Measurements from ENCODE around the gene NR2F6. TPM values are rescaled to one million over a fixed set of nuclear protein-coding genes. Genes with fewer than 3 reads are reported as not detected.

Gene NR2F6
- total RNA-seq, 1 donor from 2014 or later, result 72.8 TPM

- no peaks in the 10 kb centered on the region for H3K9me3 Mint-ChIP-seq (ENCODE audit: unreplicated experiment)
- H2AFZ ChIP-seq (ENCODE audit: low read depth, low read length), result no peak overlapping the region
- H3K27ac Mint-ChIP-seq (ENCODE audit: unreplicated experiment), result no peak overlapping the region
- no peak overlapping the region for H3K4me2 ChIP-seq (ENCODE audit: low read length)
- H3K27me3 Mint-ChIP-seq (ENCODE audit: low read depth, unreplicated experiment), result no peaks in the 10 kb centered on the region
- H3K4me1 ChIP-seq (ENCODE audit: insufficient read depth, low read length), result peaks cover 4% of the 10 kb centered on the region
- H3K4me1 Mint-ChIP-seq (ENCODE audit: low read depth, unreplicated experiment), result no peaks in the 10 kb centered on the region
- peaks cover 21% of the 10 kb centered on the region for H4K20me1 ChIP-seq (ENCODE audit: insufficient read depth, low read length)
- no peaks in the 10 kb centered on the region for H3K9me3 ChIP-seq (ENCODE audit: insufficient read depth, low read depth, low read length)
- H3K36me3 ChIP-seq (ENCODE audit: insufficient read depth, low read length), result peaks cover 10% of the 10 kb centered on the region
- no peaks in the 10 kb centered on the region for H3K27me3 ChIP-seq (ENCODE audit: insufficient read depth, low read length)
- TF ChIP-seq CTCF (IDR thresholded peaks at IDR 0.05; ENCODE audit: insufficient read depth, low read depth, low read length) (no peak), EZH2 (IDR thresholded peaks at IDR 0.05; ENCODE audit: insufficient read depth, low read length) (no peak)
- H3K27ac ChIP-seq (ENCODE audit: low read depth, low read length), result no peak overlapping the region
- DNase-seq (ENCODE audit: low read depth) (no peak), FAIRE-seq (no peak)
- peak overlapping the region; percentile 60 for H3K4me3 Mint-ChIP-seq (ENCODE audit: unreplicated experiment)
- peaks cover under 1% of the 10 kb centered on the region for H3K79me2 ChIP-seq (ENCODE audit: insufficient read depth, low read length)
- no peak overlapping the region for H3K9ac ChIP-seq (ENCODE audit: low read length)
- H3K4me3 ChIP-seq (ENCODE audit: insufficient read depth, low read depth, low read length), result no peak overlapping the region
- peaks cover 10% of the 10 kb centered on the region for H3K36me3 Mint-ChIP-seq (ENCODE audit: low read depth, unreplicated experiment)
These were observed 17.8 kb downstream of the NR2F6 start for GRCh38 chr19:17227798-17228367.

GRCh38 chr19:17226002-17226933 is 19.5 kb downstream of the NR2F6 start, which contains the start of gene OCEL1:
TSS of gene OCEL1 (plus strand) at chr19:17226226. CDS start at chr19:17226248, 22 bp downstream.
- peak within 1 kb of the TSS; percentile 89 for H3K27ac Mint-ChIP-seq (ENCODE audit: unreplicated experiment)
- no peaks in the 10 kb centered on the region for H3K9me3 ChIP-seq (ENCODE audit: insufficient read depth, low read depth, low read length)
- H3K27me3 ChIP-seq (ENCODE audit: insufficient read depth, low read length), result no peaks in the 10 kb centered on the region
- peaks cover 10% of the 10 kb centered on the region for H3K36me3 Mint-ChIP-seq (ENCODE audit: low read depth, unreplicated experiment)
- H3K4me3 Mint-ChIP-seq (ENCODE audit: unreplicated experiment), result peak within 1 kb of the TSS; percentile 88
- H3K27ac ChIP-seq (ENCODE audit: low read depth, low read length), result peak within 1 kb of the TSS; percentile 50
- H3K9me3 Mint-ChIP-seq (ENCODE audit: unreplicated experiment), result no peaks in the 10 kb centered on the region
- no peak for TF ChIP-seq EZH2 (IDR thresholded peaks at IDR 0.05; ENCODE audit: insufficient read depth, low read length)
- no peak for TF ChIP-seq CTCF (IDR thresholded peaks at IDR 0.05; ENCODE audit: insufficient read depth, low read depth, low read length)
- peak within 1 kb of the TSS; percentile 81 for H3K9ac ChIP-seq (ENCODE audit: low read length)
- H3K36me3 ChIP-seq (ENCODE audit: insufficient read depth, low read length), result peaks cover 3% of the 10 kb centered on the region
- H2AFZ ChIP-seq (ENCODE audit: low read depth, low read length), result peak within 1 kb of the TSS; percentile 79
- H4K20me1 ChIP-seq (ENCODE audit: insufficient read depth, low read length), result peaks cover 13% of the 10 kb centered on the region
- DNase-seq (ENCODE audit: low read depth) (peak; percentile 94), FAIRE-seq (peak; percentile 17)
- H3K4me3 ChIP-seq (ENCODE audit: insufficient read depth, low read depth, low read length), result peak within 1 kb of the TSS; percentile 72
- no peaks in the 10 kb centered on the region for H3K4me1 Mint-ChIP-seq (ENCODE audit: low read depth, unreplicated experiment)
- no peaks in the 10 kb centered on the region for H3K27me3 Mint-ChIP-seq (ENCODE audit: low read depth, unreplicated experiment)
- no peaks in the 10 kb centered on the region for H3K79me2 ChIP-seq (ENCODE audit: insufficient read depth, low read length)
- peaks cover 4% of the 10 kb centered on the region for H3K4me1 ChIP-seq (ENCODE audit: insufficient read depth, low read length)
- peak within 1 kb of the TSS; percentile 90 for H3K4me2 ChIP-seq (ENCODE audit: low read length)

Measured in astrocyte (in vitro differentiated cells and primary cell).